HFFc6 (cell line): ENCODE data around the gene ACVRL1. TPM values are rescaled to one million over a fixed set of nuclear protein-coding genes. Genes with fewer than 3 reads are reported as not detected.

Source experiments
- DNase-seq: peaks from one replicate; pipeline ENCODE4 v3.0.0-alpha.2; 2018
- H3K27ac Mint-ChIP-seq: 2 replicates; pipeline ENCODE4 v1.8.0; 2020; ENCODE audit warnings: mild to moderate bottlenecking, mixed read lengths
- H3K27me3 Mint-ChIP-seq: 2 replicates; pipeline ENCODE4 v1.8.0; 2021; ENCODE audit warnings: mild to moderate bottlenecking, moderate library complexity, mixed read lengths; ENCODE audit not compliant: insufficient read depth
- H3K36me3 Mint-ChIP-seq: 2 replicates; pipeline ENCODE4 v1.8.0; 2021; ENCODE audit warnings: low read depth, mixed read lengths
- H3K4me1 Mint-ChIP-seq: 2 replicates; pipeline ENCODE4 v1.8.0; 2020; ENCODE audit warnings: low read depth, mixed read lengths
- H3K4me3 Mint-ChIP-seq: 2 replicates; pipeline ENCODE4 v1.8.0; 2020; ENCODE audit warnings: mild to moderate bottlenecking, moderate library complexity, mixed read lengths
- H3K9me3 Mint-ChIP-seq: 2 replicates; pipeline ENCODE4 v1.8.0; 2020; ENCODE audit warnings: mild to moderate bottlenecking, mixed read lengths
- CTCF ChIP-seq: fragments of 200-600 bp; sonication (generic); IDR thresholded peaks from 2 replicates; pipeline ENCODE4 v1.5.0; 2021; ENCODE audit warnings: antibody characterized with exemption, mild to moderate bottlenecking
- total RNA-seq, 6 experiments: library from RNA; stranded (reverse); fragmentation: NEBNext Ultra II Directional; extraction: Animal tissue kit (Norgen Biotek cat#: 25700); gene quantifications; 2 replicates in 1 of 6; 3 replicates in 5 of 6; pipeline ENCODE4 v1.2.3, GENCODE V29; 2021

ACVRL1 gene
- total RNA-seq, 6 experiments from 2014 or later: 5.4 to 13.5 (median 10.0) TPM

GRCh38 chr12:51864833-51865670 is 42.3 kb upstream of the ACVRL1 start:
- Mint-ChIP-seq H3K36me3 (no peaks in the 10 kb centered on the region), H3K27me3 (peaks cover 29% of the 10 kb centered on the region), H3K4me3 (no peak overlapping the region), H3K27ac (no peak overlapping the region), H3K9me3 (no peaks in the 10 kb centered on the region), H3K4me1 (peaks cover 8% of the 10 kb centered on the region)
- DNase-seq: no peak
- no peak for TF ChIP-seq CTCF

DNA sequence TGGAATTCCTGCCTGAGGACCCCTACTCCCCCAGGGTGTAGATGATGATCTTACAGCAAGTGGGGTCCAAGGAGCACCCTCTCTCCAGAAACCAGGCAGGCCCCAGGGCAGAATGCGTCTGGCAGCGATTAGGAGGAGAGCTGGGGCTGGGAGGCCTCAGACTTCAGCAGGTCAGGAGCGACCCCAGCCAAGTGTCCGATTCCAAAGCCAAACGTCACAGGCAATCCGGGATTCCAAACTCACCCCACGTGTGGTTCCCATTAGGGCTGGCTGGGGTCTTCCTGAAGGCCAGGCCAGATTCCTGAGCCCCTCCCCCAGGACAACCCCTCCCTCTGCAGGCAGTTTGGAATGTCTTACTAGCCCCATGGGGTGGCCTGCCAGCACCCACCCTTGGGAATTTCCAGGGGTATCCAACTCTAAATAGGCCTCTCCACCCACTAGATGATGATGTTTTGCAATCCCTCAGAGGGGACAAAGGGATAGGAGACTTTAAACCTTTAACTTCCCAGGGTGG is 41.5 kb upstream of the ACVRL1 start:
- peaks cover 32% of the 10 kb centered on the region for H3K27me3 Mint-ChIP-seq
- no peaks in the 10 kb centered on the region for H3K9me3 Mint-ChIP-seq
- no peak overlapping the region for H3K27ac Mint-ChIP-seq
- H3K4me1 Mint-ChIP-seq: peaks cover 8% of the 10 kb centered on the region
- no peak overlapping the region for H3K4me3 Mint-ChIP-seq
- H3K36me3 Mint-ChIP-seq: no peaks in the 10 kb centered on the region
- no peak for DNase-seq
- TF ChIP-seq CTCF: no peak

DNA sequence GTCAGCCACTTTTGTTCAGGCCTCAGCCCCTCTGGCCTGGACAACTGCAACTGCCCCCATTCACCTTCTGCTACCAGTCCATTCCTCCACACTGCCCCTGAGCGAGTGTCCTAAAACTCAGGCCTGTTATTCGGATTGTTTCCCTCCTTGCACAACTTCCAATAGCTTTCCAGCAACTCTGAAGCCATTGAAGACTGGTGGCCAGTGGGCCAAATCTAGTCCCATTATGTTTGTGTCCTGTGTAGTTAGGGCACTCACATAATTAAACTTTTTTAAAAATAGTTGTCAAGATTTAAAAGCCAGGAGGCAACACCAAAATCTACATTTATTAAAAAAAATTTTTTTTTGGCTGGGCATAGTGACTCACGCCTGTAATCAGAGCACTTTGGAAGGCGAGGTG is 41.0 kb upstream of the ACVRL1 start:
- Mint-ChIP-seq H3K4me1 (peaks cover 8% of the 10 kb centered on the region), H3K4me3 (no peak overlapping the region), H3K27ac (no peak overlapping the region), H3K36me3 (no peaks in the 10 kb centered on the region), H3K27me3 (peaks cover 29% of the 10 kb centered on the region), H3K9me3 (no peaks in the 10 kb centered on the region)
- no peak for DNase-seq
- TF ChIP-seq CTCF: no peak

GRCh38 chr12:51866762-51867161 is 40.5 kb upstream of the ACVRL1 start:
- peaks cover 8% of the 10 kb centered on the region for H3K4me1 Mint-ChIP-seq
- no peaks in the 10 kb centered on the region for H3K36me3 Mint-ChIP-seq
- no peak for DNase-seq
- no peak overlapping the region for H3K4me3 Mint-ChIP-seq
- H3K27ac Mint-ChIP-seq: no peak overlapping the region
- peaks cover 29% of the 10 kb centered on the region for H3K27me3 Mint-ChIP-seq
- no peak for TF ChIP-seq CTCF
- H3K9me3 Mint-ChIP-seq: no peaks in the 10 kb centered on the region

DNA sequence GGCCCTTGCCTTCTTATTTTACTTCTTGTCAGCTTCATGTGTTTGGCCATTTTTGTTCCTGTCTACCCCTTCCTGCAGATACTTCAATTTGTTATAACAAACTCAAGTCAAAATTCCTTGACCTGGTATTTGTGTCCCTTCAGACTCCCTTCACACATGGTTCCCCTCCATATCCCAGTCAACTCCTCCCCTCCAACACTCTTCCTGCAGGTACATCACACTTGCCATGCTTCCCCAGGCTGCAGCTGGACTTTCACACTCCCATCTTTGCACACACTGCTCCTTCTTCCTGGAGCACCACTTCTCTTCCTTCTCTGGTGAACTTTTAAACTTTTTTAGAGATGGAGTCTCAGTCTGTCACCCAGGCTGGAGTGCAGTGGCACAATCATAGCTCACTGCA is 39.9 kb upstream of the ACVRL1 start:
- H3K36me3 Mint-ChIP-seq: no peaks in the 10 kb centered on the region

More for the DNA sequence above, 39.9 kb upstream of the ACVRL1 start:
- Mint-ChIP-seq H3K27me3 (peaks cover 29% of the 10 kb centered on the region), H3K4me1 (peaks cover 8% of the 10 kb centered on the region), H3K4me3 (no peak overlapping the region), H3K27ac (no peak overlapping the region), H3K9me3 (no peaks in the 10 kb centered on the region)
- no peak for TF ChIP-seq CTCF
- DNase-seq: no peak
